NCI-H2196 (cell line): ENCODE data around the gene SERPIND1.

Source experiments
- DNase-seq: peaks from one replicate; lab custom pipeline; 2025; ENCODE audit not compliant: unreplicated experiment; lab: John Stamatoyannopoulos, UW

The SERPIND1 gene

GRCh38 chr22:20771918-20772625 lies 1.8 kb upstream of the SERPIND1 start:
- no peak for DNase-seq

GRCh38 chr22:20774882-20775281 lies 969 bp downstream of the SERPIND1 start:
- no peak for DNase-seq

GRCh38 chr22:20775342-20775895 lies 1.5 kb downstream of the SERPIND1 start:
- DNase-seq: no peak

- DNase-seq: no peak
Measured at GRCh38 chr22:20776624-20777405, 2.9 kb downstream of the SERPIND1 start.

- peak; percentile 79 for DNase-seq
Measured at GRCh38 chr22:20777420-20778177, 3.7 kb downstream of the SERPIND1 start.

- DNase-seq: no peak
Measured at GRCh38 chr22:20779014-20779817, 5.3 kb downstream of the SERPIND1 start.

GRCh38 chr22:20779818-20780158 lies 5.9 kb downstream of the SERPIND1 start:
- DNase-seq: no peak

GRCh38 chr22:20781272-20781990 lies 7.5 kb downstream of the SERPIND1 start:
- no peak for DNase-seq

- DNase-seq: no peak
Measured at GRCh38 chr22:20782083-20782482, 8.2 kb downstream of the SERPIND1 start.

GRCh38 chr22:20782596-20783299 lies 8.8 kb downstream of the SERPIND1 start:
- no peak for DNase-seq

- no peak for DNase-seq
Measured at GRCh38 chr22:20783300-20783673, 9.4 kb downstream of the SERPIND1 start.

- peak; percentile 37 for DNase-seq
Measured at GRCh38 chr22:20783844-20784723, 10.2 kb downstream of the SERPIND1 start.

GRCh38 chr22:20785415-20785814 lies 11.5 kb downstream of the SERPIND1 start:
- no peak for DNase-seq

- no peak for DNase-seq
Measured at GRCh38 chr22:20786048-20786447, 12.1 kb downstream of the SERPIND1 start.

GRCh38 chr22:20786536-20786979 lies 12.6 kb downstream of the SERPIND1 start:
- no peak for DNase-seq

- no peak for DNase-seq
Measured at GRCh38 chr22:20787223-20787622, 13.3 kb downstream of the SERPIND1 start.

- no peak for DNase-seq
Measured at GRCh38 chr22:20787746-20788626, 14.1 kb downstream of the SERPIND1 start.
